SHP77 treated with DMSO at 0.1 percent for 48 hours (cell line): ENCODE measurements around the gene HEPACAM.
A peak's percentile ranks its signal among the peaks of the same experiment; 100 is the strongest.

ENCODE experiments used
- DNase-seq: peaks from one replicate; lab custom pipeline; 2025; lab: John Stamatoyannopoulos, UW

The HEPACAM gene

GRCh38 chr11:124882339-124883071 is 53.3 kb downstream of the HEPACAM start:
- DNase-seq: no peak

- no peak for DNase-seq
Observed at GRCh38 chr11:124880958-124881357, 54.9 kb downstream of the HEPACAM start.

DNA sequence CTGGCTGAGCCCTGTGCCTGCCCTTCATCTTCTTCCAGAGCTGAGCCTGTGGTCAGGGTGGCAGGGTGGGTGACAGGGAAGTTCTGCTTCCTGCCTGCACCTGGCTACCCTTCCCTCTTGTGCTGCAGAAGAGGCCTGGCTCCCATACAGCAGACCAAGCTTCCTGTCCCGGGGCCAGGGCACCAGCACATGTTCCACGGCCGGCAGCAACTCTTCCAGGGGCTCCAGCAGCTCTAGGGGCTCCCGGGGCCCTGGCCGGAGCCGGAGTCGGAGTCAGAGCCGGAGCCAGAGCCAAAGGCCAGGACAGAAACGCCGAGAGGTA is 55.6 kb downstream of the HEPACAM start:
- no peak for DNase-seq

- no peak for DNase-seq
Observed at GRCh38 chr11:124879493-124880289, 56.2 kb downstream of the HEPACAM start.

DNA sequence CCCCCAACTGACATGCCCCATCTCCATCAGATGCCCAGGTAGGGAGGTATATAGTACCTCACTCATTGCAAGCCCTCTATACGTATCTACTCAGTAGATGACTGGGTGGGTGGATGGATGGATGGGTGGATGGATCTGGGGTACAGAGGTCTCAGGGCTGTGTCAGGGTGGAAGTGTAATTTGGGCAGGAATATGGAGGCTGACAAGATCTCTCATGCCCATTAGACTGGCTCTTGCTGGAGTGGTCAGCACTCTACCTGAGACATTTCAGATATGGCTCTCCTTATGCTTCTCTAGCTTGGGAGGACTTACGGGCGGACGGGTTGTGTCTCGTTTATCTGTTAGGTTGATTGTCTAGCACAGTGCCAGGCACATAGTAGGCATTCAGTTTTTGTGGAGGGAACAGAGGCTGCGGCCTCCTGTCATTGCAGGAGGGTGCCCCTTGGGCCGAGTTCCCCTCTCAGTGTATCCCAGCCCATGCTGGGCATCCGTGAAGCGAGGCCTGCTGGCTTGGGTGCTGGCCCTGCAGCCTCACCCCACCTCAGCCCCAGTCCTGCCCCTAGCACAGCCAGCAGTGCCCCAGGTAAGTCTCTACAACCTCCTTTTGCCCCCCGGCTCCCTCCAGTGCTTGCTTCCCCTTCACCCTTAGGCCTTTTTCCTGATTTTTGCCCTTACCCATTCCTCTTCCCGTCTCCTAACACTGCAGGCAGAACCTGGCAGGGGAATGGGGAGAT is 56.9 kb downstream of the HEPACAM start:
- DNase-seq: no peak

DNA sequence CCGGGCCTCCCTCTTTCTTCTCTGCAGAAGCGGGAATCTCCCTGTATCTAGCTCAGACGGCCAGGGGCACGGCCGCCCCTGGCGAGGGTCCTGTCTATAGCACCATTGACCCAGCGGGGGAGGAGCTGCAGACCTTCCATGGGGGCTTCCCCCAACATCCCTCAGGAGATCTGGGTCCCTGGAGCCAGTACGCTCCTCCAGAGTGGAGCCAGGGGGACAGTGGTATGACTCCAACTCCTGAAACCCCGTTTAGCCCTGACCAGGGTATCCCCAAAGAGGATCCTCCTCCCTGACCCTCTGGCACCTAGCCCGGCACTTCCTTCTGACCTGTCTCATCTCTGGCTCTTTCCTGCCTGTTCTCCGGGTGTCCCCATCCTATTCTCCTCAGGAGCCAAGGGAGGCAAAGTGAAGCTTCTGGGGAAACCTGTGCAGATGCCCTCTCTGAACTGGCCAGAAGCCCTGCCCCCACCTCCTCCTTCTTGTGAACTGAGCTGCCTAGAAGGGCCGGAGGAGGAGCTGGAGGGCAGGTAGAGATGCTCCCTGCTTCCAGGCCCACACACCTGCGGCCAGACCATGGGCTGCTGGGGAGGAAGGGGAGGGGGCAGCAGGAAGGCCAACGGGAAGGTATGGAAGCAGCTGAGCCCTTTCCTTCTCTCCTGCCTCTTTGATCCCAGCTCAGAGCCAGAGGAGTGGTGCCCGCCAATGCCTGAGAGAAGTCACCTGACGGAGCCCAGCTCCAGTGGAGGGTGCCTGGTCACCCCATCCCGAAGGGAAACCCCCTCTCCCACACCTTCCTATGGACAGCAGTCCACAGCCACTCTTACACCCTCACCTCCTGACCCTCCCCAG is 57.7 kb downstream of the HEPACAM start:
- DNase-seq: no peak

DNA sequence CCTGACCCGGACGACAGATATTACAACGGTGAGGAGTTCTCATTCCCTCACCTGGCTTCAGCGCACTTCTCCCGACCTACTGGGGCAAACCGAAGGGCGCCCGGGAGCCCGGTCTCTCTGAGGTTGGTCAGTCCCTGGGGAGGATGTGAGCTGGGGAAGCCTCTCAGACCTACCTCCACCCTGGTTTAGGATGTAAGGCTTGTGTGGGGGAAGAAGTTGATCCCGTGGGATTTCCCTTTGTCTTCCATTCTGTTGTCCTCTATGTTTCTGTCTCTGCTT is 58.3 kb downstream of the HEPACAM start:
- DNase-seq: no peak

GRCh38 chr11:124876818-124877630 is 58.8 kb downstream of the HEPACAM start:
- DNase-seq: no peak

GRCh38 chr11:124875943-124876817 is 59.7 kb downstream of the HEPACAM start:
- peak; percentile 33 for DNase-seq

- no peak for DNase-seq
Observed at GRCh38 chr11:124875401-124875800, 60.4 kb downstream of the HEPACAM start.

GRCh38 chr11:124874571-124875255 is 61.1 kb downstream of the HEPACAM start:
- no peak for DNase-seq

GRCh38 chr11:124873951-124874350 is 61.9 kb downstream of the HEPACAM start:
- no peak for DNase-seq

- no peak for DNase-seq
Observed at GRCh38 chr11:124872741-124873140, 63.1 kb downstream of the HEPACAM start.

DNA sequence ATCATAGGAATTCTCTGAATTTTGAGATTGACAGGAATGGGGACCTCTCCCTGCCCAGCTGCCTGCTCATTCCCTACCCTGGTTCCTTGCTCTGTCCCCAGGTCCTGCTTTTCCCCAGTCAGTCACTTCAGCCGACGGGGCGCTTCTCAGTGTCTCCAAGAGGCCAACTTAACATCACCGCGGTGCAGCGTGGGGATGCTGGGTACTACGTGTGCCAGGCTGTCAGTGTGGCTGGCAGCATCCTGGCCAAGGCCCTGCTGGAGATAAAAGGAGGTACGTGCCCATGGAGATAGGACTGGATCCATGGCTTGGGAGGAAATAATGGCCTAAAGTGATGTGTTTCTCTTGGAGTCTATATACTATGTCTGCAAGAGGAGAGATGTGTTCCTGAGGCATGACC is 63.6 kb downstream of the HEPACAM start:
- DNase-seq: no peak

GRCh38 chr11:124870430-124870829 is 65.4 kb downstream of the HEPACAM start:
- DNase-seq: no peak

DNA sequence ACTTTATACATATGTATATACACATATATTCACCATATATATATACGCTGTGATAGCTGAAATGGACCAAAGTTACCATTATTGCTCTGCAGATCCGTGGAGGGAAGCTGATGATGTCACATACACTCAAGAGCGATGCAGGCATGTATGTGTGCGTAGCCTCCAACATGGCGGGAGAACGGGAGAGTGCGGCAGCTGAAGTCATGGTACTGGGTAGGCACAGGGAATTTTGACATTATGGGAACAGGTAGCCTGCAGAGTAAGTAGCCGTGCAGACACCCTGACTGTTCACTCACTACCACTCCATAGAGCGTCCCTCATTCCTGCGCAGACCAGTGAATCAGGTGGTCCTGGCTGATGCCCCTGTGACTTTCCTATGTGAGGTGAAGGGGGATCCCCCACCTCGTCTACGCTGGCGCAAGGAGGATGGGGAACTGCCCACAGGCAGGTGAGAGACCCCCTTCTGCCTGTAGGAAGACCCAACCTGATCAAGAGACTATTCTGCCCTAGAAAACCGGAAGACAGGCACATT is 65.9 kb downstream of the HEPACAM start:
- no peak for DNase-seq

GRCh38 chr11:124869331-124869730 is 66.5 kb downstream of the HEPACAM start:
- DNase-seq: no peak
